ENCODE results near the gene JPT2. TPM values are rescaled to one million over a fixed set of nuclear protein-coding genes. Genes with fewer than 3 reads are reported as not detected.
"Not testable (repeated sequence)": the region's sequence is repeated elsewhere in the genome, so short reads cannot be mapped to it uniquely, and the experiment has no call there.

JPT2 gene
- total and polyA plus RNA-seq, 4 experiments from 2014 or later, result 4.8 to 43.1 (median 24.4) TPM

DNA sequence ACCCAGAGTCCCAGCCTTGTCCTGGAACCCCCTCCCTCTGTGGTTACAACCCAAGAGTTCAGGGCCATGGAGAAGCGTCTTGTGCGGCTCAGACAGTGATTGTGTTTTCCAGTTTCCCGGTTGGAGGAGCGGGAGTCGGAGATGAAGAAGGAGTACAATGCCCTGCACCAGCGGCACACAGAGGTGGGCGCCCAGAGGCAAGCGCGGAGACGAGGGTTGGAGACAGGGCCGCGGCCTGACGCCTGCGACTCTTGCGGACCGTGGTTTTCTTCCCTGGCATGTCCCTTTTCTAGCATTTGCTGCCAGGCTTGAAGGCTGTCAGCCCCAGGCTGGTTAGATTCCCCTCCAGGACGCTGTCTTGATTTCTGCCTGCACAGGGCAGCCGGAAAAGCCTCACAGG, 50.9 kb downstream of the JPT2 start:
- Mint-ChIP-seq H3K4me3 (no peak overlapping the region), H3K27me3 (no peaks in the 10 kb centered on the region), H3K4me1 (peaks cover 0 to 7% (median 6%) of the 10 kb centered on the region in 4 donors), H3K9me3 (no peaks in the 10 kb centered on the region), H3K36me3 (peaks cover 11 to 39% of the 10 kb centered on the region in 2 donors), H3K27ac (peak overlapping the region in 1 of 7 donors; percentile 57)
- Histone ChIP-seq H3K9me3 (ENCODE audit: control insufficient read depth in 1 of 2, low read length in 2 of 2) (no peaks in the 10 kb centered on the region), H3K27me3 (ENCODE audit: insufficient read depth, low read length) (no peaks in the 10 kb centered on the region), H3K27ac (ENCODE audit: low read depth, low read length) (no peak overlapping the region), H3K4me3 (ENCODE audit: low read length in 2 of 2) (no peak overlapping the region), H3K36me3 (ENCODE audit: insufficient read depth, low read length) (peaks cover 42% of the 10 kb centered on the region), H3K4me1 (ENCODE audit: insufficient read depth, low read length) (peaks cover 1% of the 10 kb centered on the region)
- CTCF ChIA-PET (ENCODE audit: partially characterized antibody), result interaction anchor here (1.4 kb wide), 1 partner anchor 23 kb away, joined by 5 read pairs; the partner anchor contains the start of gene MAPK8IP3
- no peak for DNase-seq
- POLR2A ChIA-PET (ENCODE audit: partially characterized antibody), result interaction anchor here (1.3 kb wide), 1 partner anchor 22 kb away, joined by 4 read pairs; no protein-coding TSS in a partner anchor
- intact Hi-C loops (cut with micrococcal nuclease), result no loop called here

DNA sequence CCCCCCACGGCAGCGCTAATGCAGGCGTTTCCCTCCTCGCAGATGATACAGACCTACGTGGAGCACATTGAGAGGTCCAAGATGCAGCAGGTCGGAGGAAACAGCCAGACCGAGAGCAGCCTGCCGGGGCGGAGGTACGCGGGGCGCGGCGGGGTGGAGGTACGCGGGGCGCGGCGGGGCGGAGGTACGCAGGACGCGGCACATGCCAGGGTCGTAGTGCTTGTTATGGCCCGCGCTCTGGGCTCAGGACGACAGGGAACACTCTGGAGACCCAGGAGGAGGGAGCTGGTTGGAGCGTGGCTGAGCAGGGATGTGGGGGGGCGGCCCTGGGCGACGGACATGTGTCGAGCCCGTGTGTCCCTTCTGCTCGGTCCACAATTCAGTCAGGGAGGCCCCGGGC, 51.4 kb downstream of the JPT2 start:
- Histone ChIP-seq H3K36me3 (ENCODE audit: insufficient read depth, low read length) (peaks cover 46% of the 10 kb centered on the region), H3K9me3 (ENCODE audit: control insufficient read depth in 1 of 2, low read length in 2 of 2) (no peaks in the 10 kb centered on the region), H3K27me3 (ENCODE audit: insufficient read depth, low read length) (no peaks in the 10 kb centered on the region), H3K4me3 (ENCODE audit: low read length in 2 of 2) (no peak overlapping the region), H3K4me1 (ENCODE audit: insufficient read depth, low read length) (no peaks in the 10 kb centered on the region), H3K27ac (ENCODE audit: low read depth, low read length) (no peak overlapping the region)
- no peak overlapping the region for H3K4me3 Mint-ChIP-seq
- no peaks in the 10 kb centered on the region for H3K9me3 Mint-ChIP-seq
- H3K27ac Mint-ChIP-seq, result no peak overlapping the region
- POLR2A ChIA-PET (ENCODE audit: partially characterized antibody), result interaction anchor here (1.3 kb wide), 1 partner anchor 22 kb away, joined by 4 read pairs; no protein-coding TSS in a partner anchor
- no peak for DNase-seq
- H3K27me3 Mint-ChIP-seq, result no peaks in the 10 kb centered on the region
- peaks cover 0 to 7% (median 6%) of the 10 kb centered on the region in 4 donors for H3K4me1 Mint-ChIP-seq
- H3K36me3 Mint-ChIP-seq, result peaks cover 11 to 39% of the 10 kb centered on the region in 2 donors
- intact Hi-C loops (cut with micrococcal nuclease), result no loop called here
- CTCF ChIA-PET (ENCODE audit: partially characterized antibody), result interaction anchor here (1.4 kb wide), 1 partner anchor 23 kb away, joined by 5 read pairs; the partner anchor contains the start of gene MAPK8IP3

- no peak for DNase-seq
- H3K36me3 ChIP-seq (ENCODE audit: insufficient read depth, low read length), result peaks cover 46% of the 10 kb centered on the region
- no peaks in the 10 kb centered on the region for H3K4me1 ChIP-seq (ENCODE audit: insufficient read depth, low read length)
- peaks cover 11 to 36% of the 10 kb centered on the region in 2 donors for H3K36me3 Mint-ChIP-seq
- H3K27ac ChIP-seq (ENCODE audit: low read depth, low read length), result no peak overlapping the region
- H3K9me3 Mint-ChIP-seq, result no peaks in the 10 kb centered on the region
- no peaks in the 10 kb centered on the region for H3K27me3 Mint-ChIP-seq
- CTCF ChIA-PET (ENCODE audit: partially characterized antibody), result no interaction called here
- intact Hi-C loops (cut with micrococcal nuclease), result no loop called here
- POLR2A ChIA-PET (ENCODE audit: partially characterized antibody), result no interaction called here
- H3K27me3 ChIP-seq (ENCODE audit: insufficient read depth, low read length), result no peaks in the 10 kb centered on the region
- H3K4me3 ChIP-seq (ENCODE audit: low read length in 2 of 2), result no peak overlapping the region
- H3K9me3 ChIP-seq (ENCODE audit: control insufficient read depth in 1 of 2, low read length in 2 of 2), result no peaks in the 10 kb centered on the region
- no peak overlapping the region for H3K27ac Mint-ChIP-seq
- peaks cover 0 to 7% (median 6%) of the 10 kb centered on the region in 4 donors for H3K4me1 Mint-ChIP-seq
- H3K4me3 Mint-ChIP-seq, result no peak overlapping the region
These were observed 53.0 kb downstream of the JPT2 start for GRCh38 chr16:1731073-1731472.

DNA sequence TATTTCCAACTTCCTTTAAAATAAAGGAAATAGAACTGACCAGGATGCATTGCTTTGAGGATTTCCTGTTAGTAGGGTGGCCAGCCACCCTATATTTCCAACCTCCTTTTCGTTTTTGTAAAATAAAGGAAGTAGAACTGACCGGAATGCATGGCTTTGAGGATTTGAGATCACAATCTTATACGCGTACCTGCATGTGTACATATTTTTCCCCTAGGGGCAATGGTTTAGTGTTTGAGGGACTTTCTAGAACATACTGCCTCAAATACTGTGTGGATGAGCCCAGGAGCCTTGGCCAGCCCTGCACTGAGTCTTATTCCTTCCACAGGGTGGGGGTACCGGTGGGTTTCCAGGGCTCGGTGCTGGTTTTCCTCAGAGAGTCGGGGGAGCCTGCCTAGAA, 53.5 kb downstream of the JPT2 start:
- POLR2A ChIA-PET (ENCODE audit: partially characterized antibody), result no interaction called here
- Mint-ChIP-seq H3K4me3 (no peak overlapping the region), H3K36me3 (peaks cover 11 to 33% of the 10 kb centered on the region in 2 donors), H3K9me3 (no peaks in the 10 kb centered on the region), H3K4me1 (peaks cover 0 to 7% (median 6%) of the 10 kb centered on the region in 4 donors), H3K27ac (peak overlapping the region in 1 of 7 donors; percentile 29), H3K27me3 (no peaks in the 10 kb centered on the region)
- Histone ChIP-seq H3K4me1 (ENCODE audit: insufficient read depth, low read length) (no peaks in the 10 kb centered on the region), H3K27me3 (ENCODE audit: insufficient read depth, low read length) (no peaks in the 10 kb centered on the region), H3K27ac (ENCODE audit: low read depth, low read length) (no peak overlapping the region), H3K4me3 (ENCODE audit: low read length in 2 of 2) (no peak overlapping the region), H3K36me3 (ENCODE audit: insufficient read depth, low read length) (peaks cover 43% of the 10 kb centered on the region), H3K9me3 (ENCODE audit: control insufficient read depth in 1 of 2, low read length in 2 of 2) (no peaks in the 10 kb centered on the region)
- intact Hi-C loops (cut with micrococcal nuclease), result no loop called here
- no peak for DNase-seq
- CTCF ChIA-PET (ENCODE audit: partially characterized antibody), result no interaction called here

DNA sequence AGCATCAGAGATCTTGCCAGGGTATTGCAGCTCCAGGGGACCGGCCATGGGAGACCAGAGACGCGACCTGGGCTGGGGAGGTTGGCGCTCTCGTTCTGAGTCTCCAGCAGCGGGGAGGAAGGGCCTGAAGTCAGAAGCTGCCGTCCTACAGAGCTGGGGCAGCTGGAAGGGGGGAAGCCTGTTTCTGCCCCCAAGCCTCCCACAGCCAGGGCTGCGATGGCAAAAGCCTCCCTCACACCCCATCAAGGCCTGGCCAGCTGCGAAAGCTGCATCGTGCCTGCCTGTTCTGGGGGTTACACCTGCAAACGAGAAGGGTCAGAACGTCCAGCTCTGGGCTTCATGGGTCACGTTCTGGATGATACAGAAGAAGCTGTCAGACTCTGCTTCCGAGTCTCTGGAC, 54.0 kb downstream of the JPT2 start:
- no peaks in the 10 kb centered on the region for H3K4me1 ChIP-seq (ENCODE audit: insufficient read depth, low read length)
- H3K36me3 ChIP-seq (ENCODE audit: insufficient read depth, low read length), result peaks cover 42% of the 10 kb centered on the region
- peak overlapping the region in 1 of 7 donors; percentile 29 for H3K27ac Mint-ChIP-seq
- H3K4me3 ChIP-seq (ENCODE audit: low read length in 2 of 2), result no peak overlapping the region
- H3K9me3 ChIP-seq (ENCODE audit: control insufficient read depth in 1 of 2, low read length in 2 of 2), result no peaks in the 10 kb centered on the region
- H3K27ac ChIP-seq (ENCODE audit: low read depth, low read length), result no peak overlapping the region
- H3K4me3 Mint-ChIP-seq, result no peak overlapping the region
- ChIA-PET CTCF (ENCODE audit: partially characterized antibody) (interaction anchor here (1.0 to 1.4 kb wide), 2 partner anchors 26 to 27 kb away, joined by 3 read pairs; partner anchors contain the start of gene MAPK8IP3), POLR2A (ENCODE audit: partially characterized antibody) (no interaction called here)
- DNase-seq, result no peak
- no peaks in the 10 kb centered on the region for H3K27me3 ChIP-seq (ENCODE audit: insufficient read depth, low read length)
- H3K9me3 Mint-ChIP-seq, result no peaks in the 10 kb centered on the region
- intact Hi-C loops (cut with micrococcal nuclease), result no loop called here
- no peaks in the 10 kb centered on the region for H3K27me3 Mint-ChIP-seq
- peaks cover 0 to 4% (median 3%) of the 10 kb centered on the region in 4 donors for H3K4me1 Mint-ChIP-seq
- peaks cover 6 to 29% of the 10 kb centered on the region in 2 donors for H3K36me3 Mint-ChIP-seq

GRCh38 chr16:1732551-1732987, 54.5 kb downstream of the JPT2 start:
- H3K9me3 ChIP-seq (ENCODE audit: control insufficient read depth in 1 of 2, low read length in 2 of 2); H3K27ac Mint-ChIP-seq; DNase-seq; POLR2A ChIA-PET (ENCODE audit: partially characterized antibody); intact Hi-C loops (cut with micrococcal nuclease); H3K27me3 Mint-ChIP-seq; H3K4me3 ChIP-seq (ENCODE audit: low read length in 2 of 2); H3K4me1 ChIP-seq (ENCODE audit: insufficient read depth, low read length); H3K27me3 ChIP-seq (ENCODE audit: insufficient read depth, low read length); H3K4me3 Mint-ChIP-seq; H3K9me3 Mint-ChIP-seq; H3K27ac ChIP-seq (ENCODE audit: low read depth, low read length); H3K4me1 Mint-ChIP-seq: not testable (repeated sequence)
- CTCF ChIA-PET (ENCODE audit: partially characterized antibody), result interaction anchor here (1.0 to 1.4 kb wide), 2 partner anchors 26 to 27 kb away, joined by 3 read pairs; partner anchors contain the start of gene MAPK8IP3
- peaks cover 37% of the 10 kb centered on the region for H3K36me3 ChIP-seq (ENCODE audit: insufficient read depth, low read length)
- H3K36me3 Mint-ChIP-seq, result peaks cover 1 to 24% of the 10 kb centered on the region in 2 donors

GRCh38 chr16:1734123-1734522, 56.0 kb downstream of the JPT2 start:
- Histone ChIP-seq H3K27me3 (ENCODE audit: insufficient read depth, low read length) (no peaks in the 10 kb centered on the region), H3K9me3 (ENCODE audit: control insufficient read depth in 1 of 2, low read length in 2 of 2) (no peaks in the 10 kb centered on the region), H3K4me1 (ENCODE audit: insufficient read depth, low read length) (no peaks in the 10 kb centered on the region), H3K27ac (ENCODE audit: low read depth, low read length) (no peak overlapping the region), H3K4me3 (ENCODE audit: low read length in 2 of 2) (no peak overlapping the region), H3K36me3 (ENCODE audit: insufficient read depth, low read length) (peaks cover 22% of the 10 kb centered on the region)
- no peak for DNase-seq
- Mint-ChIP-seq H3K27me3 (no peaks in the 10 kb centered on the region), H3K4me3 (no peak overlapping the region), H3K4me1 (no peaks in the 10 kb centered on the region), H3K9me3 (no peaks in the 10 kb centered on the region), H3K36me3 (peaks cover 0 to 16% of the 10 kb centered on the region in 2 donors), H3K27ac (no peak overlapping the region)
- intact Hi-C loops (cut with micrococcal nuclease), result no loop called here
- ChIA-PET POLR2A (ENCODE audit: partially characterized antibody) (no interaction called here), CTCF (ENCODE audit: partially characterized antibody) (no interaction called here)

Measured in CD4-positive, alpha-beta memory T cell (primary cell).